PFSK-1 (cell line): ENCODE data around the gene UHMK1.

ENCODE experiments used
- FOXP2 ChIP-seq: optimal IDR thresholded peaks from 2 replicates; pipeline ENCODE3; 2011; ENCODE audit warnings: borderline replicate concordance, control low read depth, inconsistent platforms; ENCODE audit not compliant: insufficient read depth; ENCODE audit errors: extremely low read length, extremely low read depth
- POLR2AphosphoS5 ChIP-seq: IDR thresholded peaks from 2 replicates; pipeline ENCODE4 v1.6.1; 2012; ENCODE audit warnings: low read depth, mild to moderate bottlenecking, control low read depth, low read length, moderate library complexity
- SIN3A ChIP-seq: IDR thresholded peaks from 2 replicates; pipeline ENCODE4 v1.6.1; 2012; ENCODE audit warnings: mild to moderate bottlenecking, low read length, moderate library complexity, borderline replicate concordance; ENCODE audit not compliant: insufficient read depth
- TAF1 ChIP-seq: IDR thresholded peaks from 2 replicates; pipeline ENCODE4 v1.6.1; 2012; ENCODE audit warnings: low read length, control low read depth, borderline replicate concordance; ENCODE audit not compliant: insufficient read depth
- TF ChIP-seq, protein P1 (sequence below), 2 experiments: IDR thresholded peaks; 2 replicates each; pipeline versions ENCODE4 v1.6.1 to v1.8.0; 2011 to 2012; ENCODE audit warnings: low read depth in 2 of 2, low read length in 2 of 2, control low read depth in 1 of 2, inconsistent platforms in 1 of 2, mild to moderate bottlenecking in 1 of 2, moderate library complexity in 1 of 2; ENCODE audit not compliant: insufficient read depth in 1 of 2

The UHMK1 gene

DNA sequence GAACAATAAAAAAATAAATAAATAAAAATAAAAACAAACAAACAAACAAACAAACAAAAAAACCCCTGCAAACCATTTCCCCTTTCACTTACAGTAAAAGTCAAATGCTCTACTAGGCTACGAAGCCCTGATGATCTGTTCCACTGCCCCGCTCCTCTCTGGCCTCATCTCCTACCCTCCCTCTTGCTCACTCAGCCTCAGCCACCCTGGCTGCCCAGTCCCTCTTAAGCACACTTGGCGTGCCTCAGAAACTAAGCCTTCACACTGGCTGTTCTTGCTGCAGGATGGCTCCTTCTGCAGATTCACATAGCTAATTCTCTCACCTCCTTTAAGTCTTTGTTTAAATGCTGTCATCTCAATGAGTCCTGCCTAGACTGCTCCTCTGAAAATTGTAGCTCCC lies 30.8 kb upstream of the UHMK1 start:
- no peak for TF ChIP-seq FOXP2
- TF ChIP-seq POLR2AphosphoS5 = no peak
- no peak for TF ChIP-seq TAF1
- no peak for TF ChIP-seq SIN3A
- TF ChIP-seq, protein P1, sequence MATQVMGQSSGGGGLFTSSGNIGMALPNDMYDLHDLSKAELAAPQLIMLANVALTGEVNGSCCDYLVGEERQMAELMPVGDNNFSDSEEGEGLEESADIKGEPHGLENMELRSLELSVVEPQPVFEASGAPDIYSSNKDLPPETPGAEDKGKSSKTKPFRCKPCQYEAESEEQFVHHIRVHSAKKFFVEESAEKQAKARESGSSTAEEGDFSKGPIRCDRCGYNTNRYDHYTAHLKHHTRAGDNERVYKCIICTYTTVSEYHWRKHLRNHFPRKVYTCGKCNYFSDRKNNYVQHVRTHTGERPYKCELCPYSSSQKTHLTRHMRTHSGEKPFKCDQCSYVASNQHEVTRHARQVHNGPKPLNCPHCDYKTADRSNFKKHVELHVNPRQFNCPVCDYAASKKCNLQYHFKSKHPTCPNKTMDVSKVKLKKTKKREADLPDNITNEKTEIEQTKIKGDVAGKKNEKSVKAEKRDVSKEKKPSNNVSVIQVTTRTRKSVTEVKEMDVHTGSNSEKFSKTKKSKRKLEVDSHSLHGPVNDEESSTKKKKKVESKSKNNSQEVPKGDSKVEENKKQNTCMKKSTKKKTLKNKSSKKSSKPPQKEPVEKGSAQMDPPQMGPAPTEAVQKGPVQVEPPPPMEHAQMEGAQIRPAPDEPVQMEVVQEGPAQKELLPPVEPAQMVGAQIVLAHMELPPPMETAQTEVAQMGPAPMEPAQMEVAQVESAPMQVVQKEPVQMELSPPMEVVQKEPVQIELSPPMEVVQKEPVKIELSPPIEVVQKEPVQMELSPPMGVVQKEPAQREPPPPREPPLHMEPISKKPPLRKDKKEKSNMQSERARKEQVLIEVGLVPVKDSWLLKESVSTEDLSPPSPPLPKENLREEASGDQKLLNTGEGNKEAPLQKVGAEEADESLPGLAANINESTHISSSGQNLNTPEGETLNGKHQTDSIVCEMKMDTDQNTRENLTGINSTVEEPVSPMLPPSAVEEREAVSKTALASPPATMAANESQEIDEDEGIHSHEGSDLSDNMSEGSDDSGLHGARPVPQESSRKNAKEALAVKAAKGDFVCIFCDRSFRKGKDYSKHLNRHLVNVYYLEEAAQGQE (IDR thresholded peaks at IDR 0.05; ENCODE audit: insufficient read depth in 1 of 2, low read depth in 2 of 2, low read length in 2 of 2) = no peak

DNA sequence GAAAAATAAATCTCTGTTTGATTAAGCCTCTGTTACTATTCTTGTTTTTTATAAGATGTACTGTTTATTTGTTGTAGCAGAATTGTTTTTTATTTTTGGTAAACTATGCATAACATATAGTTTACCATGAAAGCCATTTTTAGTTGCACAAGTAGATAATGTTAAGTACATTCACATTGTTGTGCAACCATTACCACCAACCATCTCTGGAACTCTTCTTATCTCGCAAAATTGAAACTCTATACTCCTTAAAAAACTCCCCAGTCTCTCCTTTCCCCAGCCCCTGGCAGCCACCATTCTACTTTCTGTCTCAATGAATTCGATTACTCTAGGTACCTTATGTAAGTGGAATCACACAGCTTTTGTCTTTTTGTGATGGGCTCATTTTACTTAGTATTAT lies 27.4 kb upstream of the UHMK1 start:
- TF ChIP-seq FOXP2 (no peak), SIN3A (no peak), TAF1 (no peak), POLR2AphosphoS5 (no peak)
- TF ChIP-seq, protein P1 (IDR thresholded peaks at IDR 0.05; ENCODE audit: insufficient read depth in 1 of 2, low read depth in 2 of 2, low read length in 2 of 2) = no peak

DNA sequence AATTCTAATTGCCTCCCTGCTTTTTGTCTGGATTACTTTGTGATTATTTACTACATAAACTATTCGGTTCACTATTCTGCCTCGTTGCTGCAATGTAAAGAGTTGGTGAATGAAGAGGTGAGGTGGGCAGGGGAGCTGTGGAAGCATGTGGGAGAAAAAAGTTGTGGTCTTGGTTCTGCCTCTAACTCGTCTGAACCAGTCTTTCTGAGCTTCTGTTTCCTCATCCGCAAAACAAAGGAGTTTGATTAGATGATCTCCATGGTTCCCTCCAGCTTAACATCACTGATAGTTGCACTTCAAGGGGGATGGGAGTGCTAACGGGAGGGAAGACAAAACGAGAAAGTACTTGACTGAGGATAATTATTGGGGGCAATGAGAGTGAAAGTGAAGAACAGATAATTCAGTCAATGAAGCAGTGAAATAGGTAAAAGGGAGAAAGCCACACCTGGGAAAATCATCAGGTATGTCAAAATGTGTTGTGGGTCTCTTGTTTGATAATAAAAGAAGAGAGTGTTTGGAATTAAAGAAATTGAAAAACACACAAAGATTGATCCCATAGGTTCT lies 26.2 kb upstream of the UHMK1 start:
- no peak for TF ChIP-seq FOXP2
- TF ChIP-seq, protein P1 (IDR thresholded peaks at IDR 0.05; ENCODE audit: insufficient read depth in 1 of 2, low read depth in 2 of 2, low read length in 2 of 2) = no peak
- no peak for TF ChIP-seq TAF1
- no peak for TF ChIP-seq SIN3A
- TF ChIP-seq POLR2AphosphoS5 = no peak

DNA sequence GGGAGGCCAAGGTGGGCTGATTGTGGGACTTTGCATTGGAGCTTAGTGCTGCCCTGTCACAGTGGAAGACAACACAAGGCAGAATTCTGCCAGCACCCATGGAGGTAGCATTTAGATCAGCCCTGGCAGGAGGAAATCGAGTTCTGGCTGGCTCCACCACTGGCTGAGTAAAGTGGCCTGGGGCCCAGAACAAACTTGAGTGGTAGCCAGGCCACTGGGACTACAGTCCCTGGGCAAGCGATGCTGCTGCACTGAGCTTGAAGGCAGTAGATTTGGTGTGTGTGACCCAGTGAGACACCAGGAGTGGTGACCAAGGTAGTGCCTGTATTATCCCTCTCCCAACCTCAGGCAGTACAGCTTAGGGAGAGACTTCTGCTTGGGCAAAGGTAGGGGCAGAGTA lies 22.5 kb upstream of the UHMK1 start:
- TF ChIP-seq POLR2AphosphoS5 (no peak), SIN3A (no peak), FOXP2 (no peak), TAF1 (no peak)
- TF ChIP-seq, protein P1 (IDR thresholded peaks at IDR 0.05; ENCODE audit: insufficient read depth in 1 of 2, low read depth in 2 of 2, low read length in 2 of 2) = no peak

DNA sequence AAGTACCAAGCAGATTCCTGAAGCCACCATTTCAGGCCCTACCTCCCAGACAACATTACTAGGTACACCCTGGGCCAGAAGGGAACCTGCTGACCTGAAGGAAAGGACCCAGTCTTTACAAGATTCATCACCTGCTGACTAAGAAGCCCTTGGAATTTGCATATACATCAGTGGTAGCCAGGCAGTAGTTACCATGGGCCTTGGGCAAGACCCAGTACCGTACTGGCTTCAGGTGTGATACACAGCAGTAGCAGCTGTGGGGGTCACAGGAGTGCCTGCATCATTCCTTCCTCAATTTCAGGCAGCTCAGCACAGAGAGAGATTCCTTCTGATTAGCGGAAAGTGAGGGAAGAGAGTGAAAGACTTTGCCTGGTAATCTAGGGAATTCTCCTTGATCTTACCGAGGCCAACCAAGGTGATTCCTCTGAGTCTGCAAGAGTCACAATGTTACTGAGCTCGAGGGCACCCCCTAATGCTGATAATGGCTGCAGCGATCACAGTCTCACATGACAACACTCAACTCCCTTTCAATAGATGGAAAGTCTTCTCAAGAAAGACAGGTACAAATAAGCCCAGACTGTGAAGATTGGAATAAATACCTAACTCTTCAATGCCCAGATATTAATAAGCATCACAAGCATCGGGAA lies 22.0 kb upstream of the UHMK1 start:
- TF ChIP-seq SIN3A (no peak), FOXP2 (no peak), TAF1 (no peak), POLR2AphosphoS5 (no peak)
- TF ChIP-seq, protein P1 (IDR thresholded peaks at IDR 0.05; ENCODE audit: insufficient read depth in 1 of 2, low read depth in 2 of 2, low read length in 2 of 2) = no peak
